GM23338 (cell line): ENCODE measurements around the gene ARHGEF1. TPM values are rescaled to one million over a fixed set of nuclear protein-coding genes. Genes with fewer than 3 reads are reported as not detected.

ENCODE experiments used
- ATAC-seq: fragments of 200-7000 bp; cut with Tn5 transposase; 3 replicates; pipeline ENCODE4 v1.9.1; 2020
- DNase-seq: peaks from one replicate; pipeline ENCODE4 v3.0.0-alpha.2; 2015; ENCODE audit warnings: low spot score
- H2AFZ ChIP-seq: fragments of 200-600 bp; sonication (generic); 2 replicates; pipeline ENCODE4 v1.8.0; 2016; ENCODE audit warnings: antibody characterized with exemption, mild to moderate bottlenecking, moderate library complexity
- H3F3A ChIP-seq: fragments of 200-600 bp; sonication (generic); replicated peaks from 2 replicates; pipeline ENCODE4 v1.8.0; 2017; ENCODE audit warnings: antibody characterized with exemption, mixed run types, low read depth
- H3K27ac ChIP-seq: fragments of 200-600 bp; sonication (generic); 2 replicates; pipeline ENCODE4 v1.6.1; 2016; ENCODE audit warnings: low read depth
- H3K27me3 ChIP-seq: fragments of 200-600 bp; sonication (generic); 2 replicates; pipeline ENCODE4 v1.8.0; 2016; ENCODE audit warnings: mild to moderate bottlenecking, mixed run types, moderate library complexity; ENCODE audit not compliant: insufficient read depth
- H3K36me3 ChIP-seq: fragments of 200-600 bp; sonication (generic); 2 replicates; pipeline ENCODE4 v1.8.0; 2016; ENCODE audit warnings: mild to moderate bottlenecking; ENCODE audit not compliant: insufficient read depth
- H3K4me1 ChIP-seq: fragments of 200-600 bp; sonication (generic); 2 replicates; pipeline ENCODE4 v1.8.0; 2016; ENCODE audit warnings: mild to moderate bottlenecking, moderate library complexity; ENCODE audit not compliant: insufficient read depth
- H3K4me2 ChIP-seq: fragments of 200-600 bp; sonication (generic); 2 replicates; pipeline ENCODE4 v1.7.1; 2017; ENCODE audit warnings: mixed run types
- H3K4me3 ChIP-seq: fragments of 200-600 bp; sonication (generic); 2 replicates; pipeline ENCODE4 v1.6.1; 2016; ENCODE audit warnings: mixed run types
- H3K79me2 ChIP-seq: fragments of 200-600 bp; sonication (generic); replicated peaks from 2 replicates; pipeline ENCODE4 v1.8.0; 2017; ENCODE audit warnings: mild to moderate bottlenecking; ENCODE audit not compliant: insufficient read depth
- H3K9me2 ChIP-seq: fragments of 200-600 bp; sonication (generic); 2 replicates; pipeline ENCODE4 v1.8.0; 2017; ENCODE audit not compliant: insufficient read depth
- H4K20me1 ChIP-seq: fragments of 200-600 bp; sonication (generic); replicated peaks from 2 replicates; pipeline ENCODE4 v1.8.0; 2017; ENCODE audit warnings: mild to moderate bottlenecking; ENCODE audit not compliant: insufficient read depth
- H3K27ac Mint-ChIP-seq: 2 replicates; pipeline ENCODE4 v1.8.0; 2020; ENCODE audit warnings: inconsistent platforms, mild to moderate bottlenecking, moderate library complexity, mixed read lengths
- H3K27me3 Mint-ChIP-seq: 3 replicates; pipeline ENCODE4 v1.8.0; 2022; ENCODE audit warnings: low read depth, mild to moderate bottlenecking, moderate library complexity, mixed read lengths, inconsistent platforms; ENCODE audit not compliant: insufficient read depth, poor library complexity
- H3K36me3 Mint-ChIP-seq: 3 replicates; pipeline ENCODE4 v1.8.0; 2021; ENCODE audit warnings: low read depth, mild to moderate bottlenecking, inconsistent platforms, moderate library complexity, mixed read lengths
- H3K4me1 Mint-ChIP-seq: 3 replicates; pipeline ENCODE4 v1.8.0; 2020; ENCODE audit warnings: mild to moderate bottlenecking, inconsistent platforms, mixed read lengths
- H3K4me3 Mint-ChIP-seq: 3 replicates; pipeline ENCODE4 v1.8.0; 2021; ENCODE audit warnings: moderate library complexity, mild to moderate bottlenecking, inconsistent platforms, mixed read lengths
- H3K9me3 Mint-ChIP-seq: 3 replicates; pipeline ENCODE4 v1.8.0; 2020; ENCODE audit warnings: moderate library complexity, mild to moderate bottlenecking, inconsistent platforms, mixed read lengths
- EZH2 ChIP-seq: fragments of 200-600 bp; sonication (generic); IDR thresholded peaks from one replicate; pipeline ENCODE4 v1.8.0; 2017; ENCODE audit warnings: antibody characterized with exemption, mild to moderate bottlenecking, low read depth; ENCODE audit not compliant: unreplicated experiment
- EZH2phosphoT487 ChIP-seq: fragments of 200-600 bp; sonication (generic); IDR thresholded peaks from one replicate; pipeline ENCODE4 v1.8.1; 2018; ENCODE audit warnings: antibody characterized with exemption; ENCODE audit not compliant: unreplicated experiment
- polyA plus RNA-seq: library from polyadenylated mRNA; unstranded; fragments of >200 nt; fragmentation: Nextera tagmentation; extraction: Ambion mirVana; gene quantifications from 2 replicates; pipeline ENCODE4 v1.2.1, GENCODE V29; 2016
- total RNA-seq: library from RNA; depleted of rRNA; stranded (reverse); fragments of >200 nt; shearing (Covaris generic); gene quantifications from 2 replicates; pipeline ENCODE4 v1.2.3, GENCODE V29; 2014
- TF ChIP-seq, protein P1 (sequence below), 2 experiments: fragments of 200-600 bp in 1 of 2; sonication (generic) in 1 of 2; conservative IDR thresholded peaks; 2 replicates each; pipeline versions ENCODE4 v1.5.1 to v1.6.1; 2016 to 2017; ENCODE audit warnings: antibody characterized with exemption in 2 of 2, low read depth in 2 of 2, mild to moderate bottlenecking in 2 of 2, moderate library complexity in 1 of 2
- TF ChIP-seq, protein P2 (sequence below): fragments of 250-450 bp; sonication (Bioruptor Pico); IDR thresholded peaks from 2 replicates; pipeline ENCODE4 v1.5.0; 2020; ENCODE audit warnings: mild to moderate bottlenecking, moderate library complexity

The ARHGEF1 gene
- total and polyA plus RNA-seq, 2 experiments from 2014 or later, result 41.3 to 44.7 TPM

DNA sequence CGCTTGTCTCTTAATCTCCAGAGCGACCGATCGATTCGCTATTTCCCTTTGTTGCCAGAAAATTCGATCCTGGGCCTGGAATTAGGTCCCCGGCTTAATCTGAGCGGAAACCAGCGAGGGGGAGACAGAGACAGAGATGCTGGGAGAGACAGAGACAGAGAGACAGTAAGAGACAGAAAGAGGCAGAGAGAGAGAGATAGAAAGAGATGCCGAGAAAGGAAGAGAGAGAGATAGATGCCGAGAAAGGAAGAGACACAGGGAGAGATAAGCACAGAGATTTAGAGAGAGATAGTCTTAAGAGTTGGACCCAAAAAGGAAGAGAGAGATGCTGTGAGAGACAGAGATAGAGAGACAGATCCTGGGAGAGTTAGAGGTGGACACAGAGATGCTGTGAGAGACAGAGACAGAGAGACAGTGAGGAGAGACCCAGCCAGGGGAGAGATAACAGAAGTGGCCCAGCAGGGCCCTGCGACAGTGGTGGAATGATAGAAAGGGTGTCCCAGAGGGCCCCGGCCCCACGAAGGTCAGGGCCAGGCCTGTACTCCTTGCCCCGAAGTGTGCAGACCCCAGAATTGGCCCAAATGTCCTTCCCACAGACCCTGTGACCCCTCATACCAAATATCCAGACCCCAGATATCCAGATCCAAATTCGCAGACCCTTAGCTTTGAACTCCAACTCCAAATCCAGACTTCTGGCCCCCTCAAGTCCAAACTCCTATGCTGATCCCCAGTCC, 43.9 kb downstream of the ARHGEF1 start:
- peaks cover 24% of the 10 kb centered on the region for H3K4me1 ChIP-seq
- DNase-seq, result no peak
- peaks cover 25% of the 10 kb centered on the region for H3F3A ChIP-seq
- H3K4me2 ChIP-seq, result peak overlapping the region; percentile 81
- H3K27me3 Mint-ChIP-seq, result peaks cover 46% of the 10 kb centered on the region
- no peak overlapping the region for H3K27ac Mint-ChIP-seq
- ATAC-seq, result no peak
- no peak overlapping the region for H3K4me3 Mint-ChIP-seq
- H3K4me3 ChIP-seq, result peak overlapping the region; percentile 63; the same call in 1 of the 2 replicates
- no peaks in the 10 kb centered on the region for H3K9me2 ChIP-seq
- H2AFZ ChIP-seq, result no peak overlapping the region
- H3K27ac ChIP-seq, result no peak overlapping the region
- H3K4me1 Mint-ChIP-seq, result peaks cover 34% of the 10 kb centered on the region
- no peaks in the 10 kb centered on the region; the same call in 2 of the 3 replicates for H3K36me3 Mint-ChIP-seq
- H4K20me1 ChIP-seq, result peaks cover 25% of the 10 kb centered on the region
- TF ChIP-seq EZH2phosphoT487, result no peak
- TF ChIP-seq, protein P1, sequence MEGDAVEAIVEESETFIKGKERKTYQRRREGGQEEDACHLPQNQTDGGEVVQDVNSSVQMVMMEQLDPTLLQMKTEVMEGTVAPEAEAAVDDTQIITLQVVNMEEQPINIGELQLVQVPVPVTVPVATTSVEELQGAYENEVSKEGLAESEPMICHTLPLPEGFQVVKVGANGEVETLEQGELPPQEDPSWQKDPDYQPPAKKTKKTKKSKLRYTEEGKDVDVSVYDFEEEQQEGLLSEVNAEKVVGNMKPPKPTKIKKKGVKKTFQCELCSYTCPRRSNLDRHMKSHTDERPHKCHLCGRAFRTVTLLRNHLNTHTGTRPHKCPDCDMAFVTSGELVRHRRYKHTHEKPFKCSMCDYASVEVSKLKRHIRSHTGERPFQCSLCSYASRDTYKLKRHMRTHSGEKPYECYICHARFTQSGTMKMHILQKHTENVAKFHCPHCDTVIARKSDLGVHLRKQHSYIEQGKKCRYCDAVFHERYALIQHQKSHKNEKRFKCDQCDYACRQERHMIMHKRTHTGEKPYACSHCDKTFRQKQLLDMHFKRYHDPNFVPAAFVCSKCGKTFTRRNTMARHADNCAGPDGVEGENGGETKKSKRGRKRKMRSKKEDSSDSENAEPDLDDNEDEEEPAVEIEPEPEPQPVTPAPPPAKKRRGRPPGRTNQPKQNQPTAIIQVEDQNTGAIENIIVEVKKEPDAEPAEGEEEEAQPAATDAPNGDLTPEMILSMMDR (conservative IDR thresholded peaks at IDR 0.05; ENCODE audit: low read depth in 2 of 2), result no peak
- TF ChIP-seq, protein P2, sequence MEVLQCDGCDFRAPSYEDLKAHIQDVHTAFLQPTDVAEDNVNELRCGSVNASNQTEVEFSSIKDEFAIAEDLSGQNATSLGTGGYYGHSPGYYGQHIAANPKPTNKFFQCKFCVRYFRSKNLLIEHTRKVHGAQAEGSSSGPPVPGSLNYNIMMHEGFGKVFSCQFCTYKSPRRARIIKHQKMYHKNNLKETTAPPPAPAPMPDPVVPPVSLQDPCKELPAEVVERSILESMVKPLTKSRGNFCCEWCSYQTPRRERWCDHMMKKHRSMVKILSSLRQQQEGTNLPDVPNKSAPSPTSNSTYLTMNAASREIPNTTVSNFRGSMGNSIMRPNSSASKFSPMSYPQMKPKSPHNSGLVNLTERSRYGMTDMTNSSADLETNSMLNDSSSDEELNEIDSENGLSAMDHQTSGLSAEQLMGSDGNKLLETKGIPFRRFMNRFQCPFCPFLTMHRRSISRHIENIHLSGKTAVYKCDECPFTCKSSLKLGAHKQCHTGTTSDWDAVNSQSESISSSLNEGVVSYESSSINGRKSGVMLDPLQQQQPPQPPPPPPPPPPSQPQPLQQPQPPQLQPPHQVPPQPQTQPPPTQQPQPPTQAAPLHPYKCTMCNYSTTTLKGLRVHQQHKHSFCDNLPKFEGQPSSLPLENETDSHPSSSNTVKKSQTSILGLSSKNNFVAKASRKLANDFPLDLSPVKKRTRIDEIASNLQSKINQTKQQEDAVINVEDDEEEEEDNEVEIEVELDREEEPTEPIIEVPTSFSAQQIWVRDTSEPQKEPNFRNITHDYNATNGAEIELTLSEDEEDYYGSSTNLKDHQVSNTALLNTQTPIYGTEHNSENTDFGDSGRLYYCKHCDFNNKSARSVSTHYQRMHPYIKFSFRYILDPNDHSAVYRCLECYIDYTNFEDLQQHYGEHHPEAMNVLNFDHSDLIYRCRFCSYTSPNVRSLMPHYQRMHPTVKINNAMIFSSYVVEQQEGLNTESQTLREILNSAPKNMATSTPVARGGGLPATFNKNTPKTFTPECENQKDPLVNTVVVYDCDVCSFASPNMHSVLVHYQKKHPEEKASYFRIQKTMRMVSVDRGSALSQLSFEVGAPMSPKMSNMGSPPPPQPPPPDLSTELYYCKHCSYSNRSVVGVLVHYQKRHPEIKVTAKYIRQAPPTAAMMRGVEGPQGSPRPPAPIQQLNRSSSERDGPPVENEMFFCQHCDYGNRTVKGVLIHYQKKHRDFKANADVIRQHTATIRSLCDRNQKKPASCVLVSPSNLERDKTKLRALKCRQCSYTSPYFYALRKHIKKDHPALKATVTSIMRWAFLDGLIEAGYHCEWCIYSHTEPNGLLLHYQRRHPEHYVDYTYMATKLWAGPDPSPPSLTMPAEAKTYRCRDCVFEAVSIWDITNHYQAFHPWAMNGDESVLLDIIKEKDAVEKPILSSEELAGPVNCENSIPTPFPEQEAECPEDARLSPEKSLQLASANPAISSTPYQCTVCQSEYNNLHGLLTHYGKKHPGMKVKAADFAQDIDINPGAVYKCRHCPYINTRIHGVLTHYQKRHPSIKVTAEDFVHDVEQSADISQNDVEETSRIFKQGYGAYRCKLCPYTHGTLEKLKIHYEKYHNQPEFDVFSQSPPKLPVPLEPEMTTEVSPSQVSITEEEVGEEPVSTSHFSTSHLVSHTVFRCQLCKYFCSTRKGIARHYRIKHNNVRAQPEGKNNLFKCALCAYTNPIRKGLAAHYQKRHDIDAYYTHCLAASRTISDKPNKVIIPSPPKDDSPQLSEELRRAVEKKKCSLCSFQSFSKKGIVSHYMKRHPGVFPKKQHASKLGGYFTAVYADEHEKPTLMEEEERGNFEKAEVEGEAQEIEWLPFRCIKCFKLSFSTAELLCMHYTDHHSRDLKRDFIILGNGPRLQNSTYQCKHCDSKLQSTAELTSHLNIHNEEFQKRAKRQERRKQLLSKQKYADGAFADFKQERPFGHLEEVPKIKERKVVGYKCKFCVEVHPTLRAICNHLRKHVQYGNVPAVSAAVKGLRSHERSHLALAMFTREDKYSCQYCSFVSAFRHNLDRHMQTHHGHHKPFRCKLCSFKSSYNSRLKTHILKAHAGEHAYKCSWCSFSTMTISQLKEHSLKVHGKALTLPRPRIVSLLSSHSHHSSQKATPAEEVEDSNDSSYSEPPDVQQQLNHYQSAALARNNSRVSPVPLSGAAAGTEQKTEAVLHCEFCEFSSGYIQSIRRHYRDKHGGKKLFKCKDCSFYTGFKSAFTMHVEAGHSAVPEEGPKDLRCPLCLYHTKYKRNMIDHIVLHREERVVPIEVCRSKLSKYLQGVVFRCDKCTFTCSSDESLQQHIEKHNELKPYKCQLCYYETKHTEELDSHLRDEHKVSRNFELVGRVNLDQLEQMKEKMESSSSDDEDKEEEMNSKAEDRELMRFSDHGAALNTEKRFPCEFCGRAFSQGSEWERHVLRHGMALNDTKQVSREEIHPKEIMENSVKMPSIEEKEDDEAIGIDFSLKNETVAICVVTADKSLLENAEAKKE (CRISPR knock-in tag), result no peak
- peak; percentile 82 for TF ChIP-seq EZH2
- H3K9me3 Mint-ChIP-seq, result peaks cover 3% of the 10 kb centered on the region; the same call in 1 of the 3 replicates
- no peaks in the 10 kb centered on the region for H3K36me3 ChIP-seq
- peaks cover 98% of the 10 kb centered on the region for H3K27me3 ChIP-seq
- H3K79me2 ChIP-seq, result no peaks in the 10 kb centered on the region
